Tibial artery (tissue), 4 donors: ENCODE data around the gene RAB2B.

Experiments used
- DNase-seq, 2 donors: peaks; one replicate each; pipeline ENCODE4 v3.0.0-alpha.2; 2019
- H3K27ac ChIP-seq, 2 donors: fragments of 200-600 bp; sonication (generic) in 1 of 2; 1 replicate in 1 of 2; 2 replicates in 1 of 2; pipeline ENCODE4 v1.5.1; 2018 to 2019; ENCODE audit warnings: mild to moderate bottlenecking in 1 of 2
- H3K27me3 ChIP-seq, 2 donors: fragments of 200-600 bp; sonication (generic) in 1 of 2; one replicate each; pipeline versions ENCODE4 v1.5.1 to v1.6.0; 2016 to 2019
- H3K36me3 ChIP-seq, 3 donors: fragments of 200-600 bp; sonication (generic) in 2 of 3; one replicate each; pipeline ENCODE4 v1.5.1; 2016 to 2019; ENCODE audit warnings: mild to moderate bottlenecking in 2 of 3
- H3K4me1 ChIP-seq, 4 donors: fragments of 200-600 bp; sonication (generic) in 2 of 4; 1 replicate in 3 of 4; 2 replicates in 1 of 4; pipeline ENCODE4 v1.5.1; 2016 to 2019
- H3K4me3 ChIP-seq, 2 donors: fragments of 200-600 bp; sonication (generic) in 1 of 2; 1 replicate in 1 of 2; 2 replicates in 1 of 2; pipeline ENCODE4 v1.5.1; 2018 to 2019; ENCODE audit warnings: mild to moderate bottlenecking in 2 of 2
- H3K9me3 ChIP-seq, 3 donors: fragments of 200-600 bp; sonication (generic) in 1 of 3; one replicate each; pipeline ENCODE4 v1.5.1; 2016 to 2019
- CTCF ChIP-seq, 2 experiments: fragments of 200-600 bp in 1 of 2; fragments of 450-650 bp in 1 of 2; IDR thresholded peaks; one replicate each; pipeline ENCODE4 v1.5.1; 2017 to 2019; ENCODE audit warnings: antibody characterized with exemption in 2 of 2, mild to moderate bottlenecking in 1 of 2, moderate library complexity in 1 of 2
- intact Hi-C: fragments of 100-400 bp; cut with DNase I; formaldehyde crosslinking; loops from one replicate; pipeline ENCODE4 v1.15.0; 2023; ENCODE audit warnings: low total_unique reads

RAB2B gene

DNA sequence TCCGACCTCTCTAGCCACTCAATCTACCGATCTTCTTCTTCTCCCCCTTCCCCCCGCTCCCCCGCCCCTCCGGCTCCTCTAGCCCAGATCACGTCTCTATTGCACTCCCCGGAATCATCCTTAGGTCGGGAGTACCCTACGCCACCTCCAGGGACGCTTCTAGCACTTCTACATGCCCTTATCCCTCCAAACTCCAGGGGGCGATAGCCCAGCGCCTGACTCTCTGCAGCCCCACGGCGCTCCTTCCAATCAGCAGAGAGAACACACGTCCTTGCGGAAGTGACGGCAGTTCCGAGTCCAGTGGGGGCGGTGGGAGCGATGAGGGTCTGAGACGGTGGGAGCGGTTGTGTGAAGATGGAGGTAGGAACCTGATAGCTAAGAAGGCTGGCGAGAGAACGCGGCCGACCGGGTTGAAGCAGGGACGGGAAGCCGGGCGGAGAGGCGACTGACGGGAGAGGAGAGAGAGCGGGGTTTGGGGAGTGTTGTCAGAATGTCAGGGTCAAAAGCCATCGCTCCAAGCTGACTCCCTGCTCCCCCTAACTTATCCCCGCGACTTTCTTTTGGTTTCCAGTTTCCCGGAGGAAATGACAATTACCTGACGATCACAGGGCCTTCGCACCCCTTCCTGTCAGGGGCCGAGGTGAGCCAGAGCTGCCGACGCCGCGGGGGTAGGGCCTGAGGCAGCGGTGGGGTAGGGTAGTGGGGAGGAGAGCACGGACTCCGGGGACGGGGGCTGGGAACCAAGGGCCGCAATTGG lies at the start of gene RAB2B, which contains the start of gene TOX4:
Gene RAB2B, minus strand, starts transcription at position 35 of the 757 bp plus-strand sequence. CDS start 87 bp downstream, outside the sequence.
Gene TOX4, plus strand, starts transcription at position 271 of the 757 bp plus-strand sequence. Its CDS starts 84 bp downstream, at position 355.
- Histone ChIP-seq H3K27me3 (no peaks in the 10 kb centered on the region), H3K36me3 (peaks cover 4 to 38% (median 32%) of the 10 kb centered on the region in 3 donors), H3K9me3 (no peaks in the 10 kb centered on the region), H3K4me3 (peak within 1 kb of the TSS; percentile 76 to 90), H3K4me1 (peaks cover 0 to 28% (median 17%) of the 10 kb centered on the region in 4 donors), H3K27ac (peak within 1 kb of the TSS; percentile 84 to 94)
- DNase-seq = peak; percentile 97 to 98
- TF ChIP-seq CTCF (IDR thresholded peaks at IDR 0.05) = peak; percentile 99
- intact Hi-C loops = no loop called here

DNA sequence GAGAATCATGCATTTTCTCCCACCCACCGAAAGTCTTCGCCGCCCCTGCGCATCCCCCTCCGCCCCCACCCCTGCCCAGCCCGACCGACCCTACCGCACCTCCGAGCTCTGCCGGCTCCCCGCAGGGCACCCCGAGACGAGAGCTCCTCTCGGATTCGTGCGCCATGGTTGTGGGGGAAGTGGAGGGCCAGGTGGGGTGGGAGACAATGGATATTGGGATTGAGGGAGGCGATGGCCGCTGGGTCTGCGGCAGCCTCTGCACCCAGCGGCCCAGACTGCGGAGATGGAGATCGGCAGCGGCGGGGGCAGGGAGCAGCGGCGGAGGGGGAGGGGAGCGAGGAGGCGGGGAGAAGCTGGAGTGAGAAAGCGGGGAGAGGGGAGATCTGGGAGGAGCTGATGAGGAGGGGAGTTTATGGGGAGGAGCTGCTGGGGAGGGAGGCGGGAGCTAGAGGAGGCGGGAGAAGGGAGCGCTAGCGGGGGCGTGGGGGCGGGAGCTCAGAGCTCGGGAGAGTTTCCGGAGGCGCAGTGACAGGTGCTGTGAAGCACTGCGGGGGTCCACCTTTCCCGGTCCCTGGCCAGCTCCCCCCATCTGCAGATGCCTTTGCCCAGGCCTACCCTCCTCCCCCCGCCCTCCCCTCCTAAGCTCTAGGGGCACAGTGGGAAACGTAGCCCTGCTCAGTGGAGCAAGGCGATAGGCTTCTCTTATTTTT lies 49.4 kb upstream of the RAB2B start, which contains the start of gene SALL2:
Gene SALL2, minus strand, starts transcription at position 385 of the 710 bp plus-strand sequence. Its CDS starts 219 bp downstream, at position 166.
- peak; percentile 65 to 86 for DNase-seq
- no peaks in the 10 kb centered on the region for H3K9me3 ChIP-seq
- H3K4me3 ChIP-seq = peak within 1 kb of the TSS; percentile 69 to 96
- H3K27me3 ChIP-seq = no peaks in the 10 kb centered on the region
- H3K27ac ChIP-seq = peak within 1 kb of the TSS; percentile 77 to 79
- H3K4me1 ChIP-seq = peaks cover 0 to 18% (median 9%) of the 10 kb centered on the region in 4 donors
- TF ChIP-seq CTCF (IDR thresholded peaks at IDR 0.05) = no peak
- intact Hi-C loops = no loop called here
- peaks cover 0 to 23% (median 0%) of the 10 kb centered on the region in 3 donors for H3K36me3 ChIP-seq

DNA sequence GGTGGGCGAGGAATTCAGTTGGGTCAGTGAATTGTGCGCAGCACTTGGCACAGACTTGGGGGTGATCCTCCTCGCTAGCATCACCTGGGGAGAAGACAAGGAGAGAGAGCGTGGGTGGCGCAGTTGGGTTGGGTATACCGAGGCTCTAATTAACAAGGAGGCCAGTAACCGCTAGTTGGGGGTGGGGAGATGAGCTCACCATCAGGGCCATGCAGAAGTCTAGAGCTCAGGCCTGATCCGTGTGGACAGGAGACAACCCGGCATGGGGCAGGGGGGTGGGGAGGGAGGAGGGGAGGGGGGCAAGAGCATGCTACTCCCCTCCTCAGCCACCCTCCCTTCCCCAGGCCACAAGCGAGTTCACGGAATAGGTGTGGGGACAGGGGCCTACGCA lies 48.8 kb upstream of the RAB2B start:
- H3K4me3 ChIP-seq = peak overlapping the region; percentile 69 to 96
- DNase-seq = no peak
- intact Hi-C loops = no loop called here
- H3K4me1 ChIP-seq = peaks cover 0 to 18% (median 9%) of the 10 kb centered on the region in 4 donors
- H3K36me3 ChIP-seq = peaks cover 0 to 23% (median 0%) of the 10 kb centered on the region in 3 donors
- H3K9me3 ChIP-seq = no peaks in the 10 kb centered on the region
- TF ChIP-seq CTCF (IDR thresholded peaks at IDR 0.05) = no peak
- peak overlapping the region; percentile 77 to 79 for H3K27ac ChIP-seq
- H3K27me3 ChIP-seq = no peaks in the 10 kb centered on the region

DNA sequence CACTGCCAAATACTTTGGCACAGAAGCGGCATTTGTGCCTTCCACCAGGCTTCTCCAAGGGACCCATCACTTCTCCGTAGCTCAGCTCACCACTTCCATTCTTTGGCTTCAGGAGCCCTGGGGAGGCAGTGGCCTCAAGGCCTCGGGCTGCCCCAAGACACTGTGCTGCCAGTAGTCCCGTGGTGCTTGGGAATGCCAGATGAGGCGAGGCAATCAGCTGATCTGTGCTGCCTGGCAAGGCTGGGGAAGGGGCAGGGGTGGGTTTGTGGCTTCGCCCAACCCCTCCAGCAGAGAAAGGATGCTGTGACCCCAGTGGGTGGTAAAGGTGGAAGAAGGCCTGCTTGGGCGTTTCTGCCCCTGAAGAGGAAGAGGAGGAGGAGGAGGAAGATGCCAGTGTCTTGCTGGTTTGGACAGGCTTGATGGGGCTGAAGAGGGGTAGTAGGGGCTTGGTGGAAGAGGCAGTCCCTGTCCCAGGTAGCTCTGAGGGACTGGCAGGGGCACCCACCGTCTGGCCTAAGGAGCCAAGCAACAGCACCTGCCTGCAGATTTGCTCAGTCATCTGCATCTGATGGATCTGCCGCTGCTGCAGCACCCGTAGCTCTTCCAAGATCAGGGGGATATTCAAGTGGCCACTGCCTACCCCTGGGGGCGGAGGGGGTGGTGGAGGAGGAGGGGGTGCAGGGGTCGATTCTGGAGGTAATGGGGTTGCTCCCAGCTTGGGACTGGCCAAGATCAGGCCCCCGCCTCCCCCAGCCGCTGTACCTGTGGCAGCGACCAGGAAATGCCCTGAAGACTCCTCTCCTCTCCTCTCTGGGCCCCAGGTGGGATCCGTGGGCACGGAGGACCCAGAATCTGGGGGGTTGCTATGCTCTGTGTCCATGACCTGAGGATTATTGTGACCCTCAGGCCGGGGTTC lies 48.1 kb upstream of the RAB2B start:
- Histone ChIP-seq H3K27ac (peak overlapping the region; percentile 77 to 79), H3K9me3 (no peaks in the 10 kb centered on the region), H3K4me3 (peak overlapping the region; percentile 69 to 96), H3K36me3 (peaks cover 0 to 23% (median 0%) of the 10 kb centered on the region in 3 donors), H3K27me3 (no peaks in the 10 kb centered on the region), H3K4me1 (peaks cover 0 to 18% (median 9%) of the 10 kb centered on the region in 4 donors)
- TF ChIP-seq CTCF (IDR thresholded peaks at IDR 0.05) = no peak
- no peak for DNase-seq
- intact Hi-C loops = no loop called here

DNA sequence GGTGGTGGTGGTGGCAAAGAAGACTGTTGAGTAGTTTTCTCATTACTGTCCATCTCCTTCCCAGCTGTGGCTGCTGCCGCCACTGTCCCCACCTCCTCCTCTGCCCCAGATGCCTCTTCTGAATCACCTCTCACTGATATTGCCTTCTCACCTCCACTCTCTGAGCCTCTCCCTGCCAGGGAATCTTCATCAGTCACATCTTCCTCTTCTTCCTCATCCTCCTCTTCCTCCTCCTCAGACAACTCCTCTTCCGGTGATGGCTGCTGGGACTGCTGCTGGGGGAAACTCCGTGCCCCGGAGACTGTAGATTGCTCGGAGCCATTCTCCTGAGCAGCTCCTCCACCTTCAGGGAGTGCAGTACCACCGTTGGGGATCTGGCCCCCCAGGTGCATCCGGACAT lies 46.4 kb upstream of the RAB2B start:
- no peak for TF ChIP-seq CTCF (IDR thresholded peaks at IDR 0.05)
- DNase-seq = no peak
- H3K36me3 ChIP-seq = peaks cover 0 to 23% (median 0%) of the 10 kb centered on the region in 3 donors
- H3K27me3 ChIP-seq = no peaks in the 10 kb centered on the region
- no peak overlapping the region for H3K4me3 ChIP-seq
- intact Hi-C loops = no loop called here
- peaks cover 0 to 18% (median 9%) of the 10 kb centered on the region in 4 donors for H3K4me1 ChIP-seq
- H3K27ac ChIP-seq = no peak overlapping the region
- H3K9me3 ChIP-seq = no peaks in the 10 kb centered on the region
